Activated T-helper 17 cell treated with anti-CD3 and anti-CD28 coated beads, Interleukin-2, amount 50 U/mL, for 72 hours (primary cell): ENCODE measurements around the gene PREB. TPM values are rescaled to one million over a fixed set of nuclear protein-coding genes. Genes with fewer than 3 reads are reported as not detected.

ENCODE experiments used
- ATAC-seq: fragments of 150-1000 bp; cut with Tn5 transposase; replicated peaks from 2 replicates; pipeline ENCODE4 v1.10.0; 2021; ENCODE audit warnings: mild to moderate bottlenecking, moderate library complexity
- H3K27ac Mint-ChIP-seq: one replicate; pipeline ENCODE4 v1.8.0; 2022; ENCODE audit warnings: mixed read lengths
- H3K27me3 Mint-ChIP-seq: one replicate; pipeline ENCODE4 v1.8.0; 2022; ENCODE audit warnings: mixed read lengths
- H3K36me3 Mint-ChIP-seq: one replicate; pipeline ENCODE4 v1.8.0; 2022; ENCODE audit warnings: low read depth, mild to moderate bottlenecking, mixed read lengths
- H3K4me1 Mint-ChIP-seq: one replicate; pipeline ENCODE4 v1.8.0; 2022; ENCODE audit warnings: mixed read lengths
- H3K4me3 Mint-ChIP-seq: one replicate; pipeline ENCODE4 v1.8.0; 2022; ENCODE audit warnings: mild to moderate bottlenecking, mixed read lengths
- H3K9me3 Mint-ChIP-seq: one replicate; pipeline ENCODE4 v1.8.0; 2022; ENCODE audit warnings: mixed read lengths
- total RNA-seq, 2 donors: library from RNA; stranded (reverse); gene quantifications; one replicate each; pipeline ENCODE4 v1.2.3, GENCODE V29; 2022

The PREB gene
- total RNA-seq, 2 donors from 2014 or later: 38.0 to 67.1 TPM

DNA sequence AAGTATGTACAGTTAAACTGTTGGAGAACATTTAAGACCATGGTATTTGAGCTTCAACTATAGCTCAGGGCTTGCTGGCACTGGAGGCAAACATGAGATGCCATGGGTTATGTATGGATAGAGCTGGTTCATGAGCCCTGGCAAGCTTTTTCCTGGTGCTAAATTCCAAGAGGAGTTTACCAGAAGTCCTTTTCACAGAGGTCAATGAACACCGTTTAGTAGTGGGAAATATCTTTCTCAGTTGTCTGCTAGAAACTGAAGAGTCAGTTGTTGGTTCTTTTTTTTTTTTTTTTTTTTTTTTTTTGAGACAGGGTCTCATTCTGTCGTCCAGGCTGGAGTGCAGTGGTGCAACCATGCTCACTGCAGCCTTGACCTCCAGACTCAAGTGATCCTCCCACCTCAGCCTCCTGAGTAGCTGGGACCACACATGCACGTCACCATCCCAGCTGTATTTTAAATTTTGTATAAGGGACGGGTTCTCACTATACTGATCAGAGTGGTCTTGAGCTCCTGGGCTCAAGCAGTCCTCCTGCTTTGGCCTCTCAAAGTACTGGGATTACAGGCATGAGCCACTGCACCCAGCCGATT is 46.5 kb downstream of the PREB start:
- Mint-ChIP-seq H3K4me3 (peak overlapping the region; percentile 84), H3K9me3 (no peaks in the 10 kb centered on the region), H3K27me3 (no peaks in the 10 kb centered on the region), H3K27ac (no peak overlapping the region), H3K4me1 (no peaks in the 10 kb centered on the region), H3K36me3 (no peaks in the 10 kb centered on the region)
- no peak for ATAC-seq

DNA sequence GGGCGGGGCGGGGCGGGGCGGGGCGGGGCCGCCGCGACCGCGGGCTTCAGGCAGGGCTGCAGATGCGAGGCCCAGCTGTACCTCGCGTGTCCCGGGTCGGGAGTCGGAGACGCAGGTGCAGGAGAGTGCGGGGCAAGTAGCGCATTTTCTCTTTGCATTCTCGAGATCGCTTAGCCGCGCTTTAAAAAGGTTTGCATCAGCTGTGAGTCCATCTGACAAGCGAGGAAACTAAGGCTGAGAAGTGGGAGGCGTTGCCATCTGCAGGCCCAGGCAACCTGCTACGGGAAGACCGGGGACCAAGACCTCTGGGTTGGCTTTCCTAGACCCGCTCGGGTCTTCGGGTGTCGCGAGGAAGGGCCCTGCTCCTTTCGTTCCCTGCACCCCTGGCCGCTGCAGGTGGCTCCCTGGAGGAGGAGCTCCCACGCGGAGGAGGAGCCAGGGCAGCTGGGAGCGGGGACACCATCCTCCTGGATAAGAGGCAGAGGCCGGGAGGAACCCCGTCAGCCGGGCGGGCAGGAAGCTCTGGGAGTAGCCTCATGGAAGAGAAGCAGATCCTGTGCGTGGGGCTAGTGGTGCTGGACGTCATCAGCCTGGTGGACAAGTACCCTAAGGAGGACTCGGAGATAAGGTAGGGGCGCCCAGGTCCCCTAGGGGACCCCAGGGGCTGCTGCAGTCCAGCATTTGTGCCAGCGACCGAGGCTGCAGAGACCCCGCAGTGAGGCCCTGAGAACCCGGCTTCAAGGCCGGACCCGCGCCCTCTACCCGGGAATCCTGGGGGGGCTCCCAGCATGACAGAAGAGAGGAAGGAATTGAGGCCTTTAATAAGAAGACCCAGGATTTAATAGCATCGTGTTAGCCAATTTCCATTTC is 47.5 kb downstream of the PREB start, which contains the start of gene KHK:
KHK (plus strand) TSS at position 49 of the 870 bp plus-strand sequence; CDS start at position 537, 488 bp downstream.
- Mint-ChIP-seq H3K4me1 (no peaks in the 10 kb centered on the region), H3K36me3 (no peaks in the 10 kb centered on the region), H3K4me3 (peak within 1 kb of the TSS; percentile 84), H3K27ac (peak within 1 kb of the TSS; percentile 66), H3K27me3 (no peaks in the 10 kb centered on the region), H3K9me3 (no peaks in the 10 kb centered on the region)
- ATAC-seq: peak; percentile 14

DNA sequence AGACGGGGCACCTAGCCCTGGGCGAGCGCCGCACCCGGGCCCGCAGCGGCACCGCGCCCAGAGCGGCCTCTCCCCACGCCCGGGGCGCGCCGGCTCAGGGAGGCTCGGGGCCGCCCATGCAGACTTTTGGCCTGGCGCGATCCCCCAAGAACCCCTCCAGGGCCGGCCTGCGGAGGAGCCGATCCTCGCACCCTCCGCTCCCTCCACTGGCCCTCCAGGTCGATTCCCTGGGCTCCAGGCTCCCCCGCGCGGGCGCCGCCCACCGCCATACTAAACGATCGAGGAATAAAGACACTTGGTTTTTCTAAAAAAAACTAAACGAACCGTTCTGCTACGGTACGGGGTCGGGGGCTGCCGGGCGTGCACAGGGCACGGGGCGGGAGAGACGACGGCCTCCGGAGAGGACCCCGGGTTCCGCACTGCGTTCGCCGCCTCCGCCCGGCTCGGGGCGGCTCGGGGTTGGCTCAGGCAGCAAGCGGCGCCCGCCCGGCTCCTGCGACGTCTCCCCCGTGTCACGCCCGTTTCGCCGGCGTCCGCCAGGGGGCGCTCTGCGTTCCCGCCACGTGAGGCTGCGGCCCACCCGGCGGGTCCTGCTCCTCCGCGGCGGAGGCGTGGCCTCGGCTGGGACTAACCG is 48.2 kb downstream of the PREB start:
- H3K4me1 Mint-ChIP-seq: peaks cover 6% of the 10 kb centered on the region
- peak; percentile 93 for ATAC-seq
- peak overlapping the region; percentile 58 for H3K27ac Mint-ChIP-seq
- no peaks in the 10 kb centered on the region for H3K27me3 Mint-ChIP-seq
- peak overlapping the region; percentile 84 for H3K4me3 Mint-ChIP-seq
- no peaks in the 10 kb centered on the region for H3K36me3 Mint-ChIP-seq
- no peaks in the 10 kb centered on the region for H3K9me3 Mint-ChIP-seq

DNA sequence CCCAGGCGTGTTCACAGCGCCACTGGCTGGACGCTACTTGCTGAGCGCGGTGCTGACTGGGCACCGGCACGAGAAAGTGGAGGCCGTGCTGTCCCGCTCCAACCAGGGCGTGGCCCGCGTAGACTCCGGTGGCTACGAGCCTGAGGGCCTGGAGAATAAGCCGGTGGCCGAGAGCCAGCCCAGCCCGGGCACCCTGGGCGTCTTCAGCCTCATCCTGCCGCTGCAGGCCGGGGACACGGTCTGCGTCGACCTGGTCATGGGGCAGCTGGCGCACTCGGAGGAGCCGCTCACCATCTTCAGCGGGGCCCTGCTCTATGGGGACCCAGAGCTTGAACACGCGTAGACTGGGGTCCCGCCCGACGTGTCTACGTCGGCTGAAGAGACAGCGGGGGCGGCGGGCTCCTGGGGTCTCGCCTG is 48.8 kb downstream of the PREB start:
- Mint-ChIP-seq H3K27ac (peak overlapping the region; percentile 66), H3K4me3 (peak overlapping the region; percentile 84), H3K4me1 (peaks cover 11% of the 10 kb centered on the region), H3K27me3 (no peaks in the 10 kb centered on the region), H3K9me3 (no peaks in the 10 kb centered on the region), H3K36me3 (no peaks in the 10 kb centered on the region)
- ATAC-seq: peak; percentile 22

DNA sequence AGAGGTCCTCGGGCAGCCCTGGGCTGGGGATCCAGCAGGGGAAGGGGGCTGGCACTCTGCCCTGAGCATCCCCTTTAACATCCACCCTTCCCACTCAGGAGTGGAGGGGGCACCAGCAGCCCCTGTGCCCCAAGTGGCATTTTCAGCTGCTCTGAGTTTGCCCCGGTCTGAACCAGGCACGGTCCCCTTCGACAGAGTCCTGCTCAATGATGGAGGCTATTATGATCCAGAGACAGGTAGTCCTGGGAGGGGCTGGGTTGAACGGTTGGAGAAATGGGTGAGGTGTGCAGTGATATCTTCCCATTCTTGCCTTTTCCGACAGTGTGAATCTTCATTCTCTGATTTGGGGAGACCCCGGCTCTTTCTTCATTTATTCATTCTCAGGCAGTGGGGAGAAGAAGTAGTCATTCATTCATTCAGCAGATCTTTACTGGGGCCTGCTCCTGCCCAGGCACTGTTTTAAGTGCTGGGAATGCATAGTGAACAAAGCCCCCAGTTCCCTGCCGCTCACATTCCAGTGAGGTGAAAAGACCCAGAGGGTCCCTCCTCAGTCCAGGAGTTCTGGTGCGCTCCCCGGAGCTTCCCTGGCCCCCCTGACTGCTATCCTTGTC is 49.3 kb downstream of the PREB start:
- H3K36me3 Mint-ChIP-seq: no peaks in the 10 kb centered on the region

DNA sequence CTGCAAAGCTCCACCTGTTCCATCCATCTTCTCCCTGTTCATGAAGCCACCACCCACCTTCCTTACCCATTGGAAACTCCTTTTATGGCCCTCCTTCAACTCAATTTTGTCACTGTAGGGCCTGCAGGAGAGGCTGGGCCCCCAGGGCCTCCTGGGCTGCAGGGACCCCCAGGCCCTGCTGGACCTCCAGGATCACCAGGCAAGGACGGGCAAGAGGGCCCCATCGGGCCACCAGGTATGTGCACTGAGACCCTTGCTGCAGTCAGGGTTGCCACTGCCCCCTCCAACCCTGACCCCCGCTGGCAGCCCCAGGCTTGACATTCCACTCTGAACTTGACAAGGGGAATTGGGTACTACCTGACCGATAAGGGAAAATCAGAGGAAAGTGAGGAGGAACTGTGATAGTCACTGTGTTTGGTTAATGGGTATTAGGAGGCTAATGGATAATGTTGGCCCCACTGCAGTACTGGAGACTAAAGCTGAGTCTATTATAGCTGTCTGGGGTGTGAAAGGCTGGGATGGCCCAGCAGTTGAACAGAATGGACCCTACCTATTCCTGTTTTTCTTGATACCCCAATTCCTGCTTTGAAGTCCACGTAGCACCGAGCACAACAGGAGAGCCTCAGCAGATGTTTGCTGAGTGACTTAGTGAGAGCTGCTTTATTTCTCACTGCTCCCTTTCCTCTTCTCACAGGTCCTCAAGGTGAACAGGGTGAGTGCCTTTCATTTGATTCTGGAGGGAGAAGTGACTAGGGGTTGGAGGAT is 50.0 kb downstream of the PREB start:
- H3K27ac Mint-ChIP-seq: no peak overlapping the region
- H3K27me3 Mint-ChIP-seq: no peaks in the 10 kb centered on the region
- no peak for ATAC-seq
- H3K36me3 Mint-ChIP-seq: no peaks in the 10 kb centered on the region
- peak overlapping the region; percentile 84 for H3K4me3 Mint-ChIP-seq
- no peaks in the 10 kb centered on the region for H3K9me3 Mint-ChIP-seq
- peaks cover 11% of the 10 kb centered on the region for H3K4me1 Mint-ChIP-seq

More for the DNA sequence above, 49.3 kb downstream of the PREB start:
- H3K27ac Mint-ChIP-seq: peak overlapping the region; percentile 66
- no peaks in the 10 kb centered on the region for H3K9me3 Mint-ChIP-seq
- H3K4me1 Mint-ChIP-seq: peaks cover 11% of the 10 kb centered on the region
- H3K4me3 Mint-ChIP-seq: peak overlapping the region; percentile 84
- no peak for ATAC-seq
- H3K27me3 Mint-ChIP-seq: no peaks in the 10 kb centered on the region

DNA sequence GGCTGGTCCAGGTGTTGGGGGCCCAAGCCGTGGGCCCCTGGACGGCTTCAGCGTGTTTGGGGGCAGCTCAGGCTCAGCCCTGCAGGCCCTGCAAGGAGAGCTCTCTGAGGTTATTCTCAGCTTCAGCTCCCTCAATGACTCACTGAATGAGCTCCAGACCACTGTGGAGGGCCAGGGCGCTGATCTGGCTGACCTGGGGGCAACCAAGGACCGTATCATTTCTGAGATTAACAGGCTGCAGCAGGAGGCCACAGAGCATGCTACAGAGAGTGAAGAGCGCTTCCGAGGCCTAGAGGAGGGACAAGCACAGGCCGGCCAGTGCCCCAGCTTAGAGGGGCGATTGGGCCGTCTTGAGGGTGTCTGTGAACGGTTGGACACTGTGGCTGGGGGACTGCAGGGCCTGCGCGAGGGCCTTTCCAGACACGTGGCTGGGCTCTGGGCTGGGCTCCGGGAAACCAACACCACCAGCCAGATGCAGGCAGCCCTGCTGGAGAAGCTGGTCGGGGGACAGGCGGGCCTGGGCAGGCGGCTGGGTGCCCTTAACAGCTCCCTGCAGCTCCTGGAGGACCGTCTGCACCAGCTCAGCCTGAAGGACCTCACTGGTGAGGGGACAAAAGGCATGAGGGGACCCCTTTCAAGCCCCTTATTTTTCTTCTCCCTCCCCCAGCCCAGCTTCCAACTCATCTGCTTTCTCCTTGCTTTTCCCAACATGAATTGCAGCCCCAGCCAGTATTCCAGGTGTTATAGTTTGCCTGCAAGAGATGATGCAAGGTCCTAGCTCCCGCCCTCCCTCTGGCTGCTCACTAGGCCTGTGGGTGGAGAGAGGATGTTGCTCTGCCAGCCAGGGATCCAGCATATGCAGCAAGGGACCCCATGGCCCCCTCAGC is 50.8 kb downstream of the PREB start:
- Mint-ChIP-seq H3K4me1 (peaks cover 11% of the 10 kb centered on the region), H3K36me3 (no peaks in the 10 kb centered on the region), H3K27ac (no peak overlapping the region), H3K9me3 (no peaks in the 10 kb centered on the region), H3K4me3 (no peak overlapping the region), H3K27me3 (no peaks in the 10 kb centered on the region)
- no peak for ATAC-seq

DNA sequence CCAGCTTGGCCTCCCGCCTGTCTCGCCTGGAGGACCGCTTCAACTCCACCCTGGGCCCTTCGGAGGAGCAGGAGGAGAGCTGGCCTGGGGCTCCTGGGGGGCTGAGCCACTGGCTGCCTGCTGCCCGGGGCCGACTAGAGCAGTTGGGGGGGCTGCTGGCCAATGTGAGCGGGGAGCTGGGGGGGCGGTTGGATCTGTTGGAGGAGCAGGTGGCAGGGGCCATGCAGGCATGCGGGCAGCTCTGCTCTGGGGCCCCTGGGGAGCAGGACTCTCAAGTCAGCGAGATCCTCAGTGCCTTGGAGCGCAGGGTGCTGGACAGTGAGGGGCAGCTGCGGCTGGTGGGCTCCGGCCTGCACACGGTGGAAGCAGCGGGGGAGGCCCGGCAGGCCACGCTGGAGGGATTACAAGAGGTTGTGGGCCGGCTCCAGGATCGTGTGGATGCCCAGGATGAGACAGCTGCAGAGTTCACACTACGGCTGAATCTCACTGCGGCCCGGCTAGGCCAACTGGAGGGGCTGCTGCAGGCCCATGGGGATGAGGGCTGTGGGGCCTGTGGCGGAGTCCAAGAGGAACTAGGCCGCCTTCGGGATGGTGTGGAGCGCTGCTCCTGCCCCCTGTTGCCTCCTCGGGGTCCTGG is 51.5 kb downstream of the PREB start:
- no peak for ATAC-seq
- no peak overlapping the region for H3K4me3 Mint-ChIP-seq
- peaks cover 11% of the 10 kb centered on the region for H3K4me1 Mint-ChIP-seq
- H3K27ac Mint-ChIP-seq: no peak overlapping the region
- H3K27me3 Mint-ChIP-seq: no peaks in the 10 kb centered on the region
- no peaks in the 10 kb centered on the region for H3K36me3 Mint-ChIP-seq
- H3K9me3 Mint-ChIP-seq: no peaks in the 10 kb centered on the region

DNA sequence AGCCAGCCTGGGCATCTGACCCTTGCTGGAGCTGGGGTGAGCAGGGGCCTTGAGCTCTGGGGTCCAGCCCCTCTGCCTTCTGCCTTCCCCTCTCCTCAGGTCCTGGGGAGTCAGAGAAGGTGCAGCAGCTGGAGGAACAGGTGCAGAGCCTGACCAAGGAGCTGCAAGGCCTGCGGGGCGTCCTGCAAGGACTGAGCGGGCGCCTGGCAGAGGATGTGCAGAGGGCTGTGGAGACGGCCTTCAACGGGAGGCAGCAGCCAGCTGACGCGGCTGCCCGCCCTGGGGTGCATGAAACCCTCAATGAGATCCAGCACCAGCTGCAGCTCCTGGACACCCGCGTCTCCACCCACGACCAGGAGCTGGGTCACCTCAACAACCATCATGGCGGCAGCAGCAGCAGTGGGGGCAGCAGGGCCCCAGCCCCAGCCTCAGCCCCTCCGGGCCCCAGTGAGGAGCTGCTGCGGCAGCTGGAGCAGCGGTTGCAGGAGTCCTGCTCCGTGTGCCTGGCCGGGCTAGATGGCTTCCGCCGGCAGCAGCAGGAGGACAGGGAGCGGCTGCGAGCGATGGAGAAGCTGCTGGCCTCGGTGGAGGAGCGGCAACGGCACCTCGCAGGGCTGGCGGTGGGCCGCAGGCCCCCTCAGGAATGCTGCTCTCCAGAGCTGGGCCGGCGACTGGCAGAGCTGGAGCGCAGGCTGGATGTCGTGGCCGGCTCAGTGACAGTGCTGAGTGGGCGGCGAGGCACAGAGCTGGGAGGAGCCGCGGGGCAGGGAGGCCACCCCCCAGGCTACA is 52.3 kb downstream of the PREB start:
- H3K36me3 Mint-ChIP-seq: no peaks in the 10 kb centered on the region
- peaks cover 11% of the 10 kb centered on the region for H3K4me1 Mint-ChIP-seq
- no peaks in the 10 kb centered on the region for H3K9me3 Mint-ChIP-seq
- H3K27ac Mint-ChIP-seq: peak overlapping the region; percentile 89
- peak overlapping the region; percentile 73 for H3K4me3 Mint-ChIP-seq
- H3K27me3 Mint-ChIP-seq: no peaks in the 10 kb centered on the region
- no peak for ATAC-seq

Other genes starting within 250 kb of the PREB start
- 1 to 10 TPM; 3.4 to 4.2 TPM for gene MAPRE3, start 164.0 kb downstream of the PREB start, total RNA-seq
- gene TMEM214, start 101.7 kb downstream of the PREB start, total RNA-seq: 10 to 100 TPM; 73.3 to 81.5 TPM
- gene AGBL5, start 83.0 kb downstream of the PREB start, total RNA-seq: 10 to 100 TPM; 13.1 to 14.3 TPM
- 100 to 1,000 TPM; 286 to 313 TPM for gene OST4, start 63.0 kb downstream of the PREB start, total RNA-seq
- under 1 TPM; 0.42 to 0.93 TPM for gene EMILIN1, start 56.0 kb downstream of the PREB start, total RNA-seq
- 10 to 100 TPM in 1 of 2 donors, 1 to 10 TPM in 1; 5.9 to 10.5 TPM for gene KHK, start 47.9 kb downstream of the PREB start, total RNA-seq
- gene CGREF1, start 15.5 kb downstream of the PREB start, total RNA-seq: 1 to 10 TPM; 3.7 to 4.6 TPM
- under 1 TPM; 0.17 to 0.40 TPM for gene ABHD1, start 10.8 kb downstream of the PREB start, total RNA-seq
- gene PRR30, start 4.8 kb upstream of the PREB start, total RNA-seq: not detected
- gene TCF23, start 14.4 kb upstream of the PREB start, total RNA-seq: not detected
- gene ATRAID, start 77.4 kb upstream of the PREB start, total RNA-seq: 10 to 100 TPM; 45.9 to 59.2 TPM
- gene SLC5A6, start 77.6 kb upstream of the PREB start, total RNA-seq: 10 to 100 TPM; 33.8 to 72.0 TPM
- gene CAD, start 82.7 kb upstream of the PREB start, total RNA-seq: 100 to 1,000 TPM in 1 of 2 donors, 10 to 100 TPM in 1; 54.0 to 106 TPM
- under 1 TPM in 1 of 2 donors, not detected in 1; 0.50 TPM for gene SLC30A3, start 128.4 kb upstream of the PREB start, total RNA-seq
- not detected for gene DNAJC5G, start 140.8 kb upstream of the PREB start, total RNA-seq
- gene TRIM54, start 147.8 kb upstream of the PREB start, total RNA-seq: under 1 TPM in 1 of 2 donors, not detected in 1; 0.13 TPM
- 1 to 10 TPM; 1.7 to 2.4 TPM for gene UCN, start 173.8 kb upstream of the PREB start, total RNA-seq
- gene MPV17, start 188.5 kb upstream of the PREB start, total RNA-seq: 10 to 100 TPM; 77.2 to 89.2 TPM
- 10 to 100 TPM; 67.2 to 85.8 TPM for gene GTF3C2, start 222.1 kb upstream of the PREB start, total RNA-seq
- 10 to 100 TPM; 34.7 to 42.9 TPM for gene EIF2B4, start 235.7 kb upstream of the PREB start, total RNA-seq
- 10 to 100 TPM; 59.0 to 90.4 TPM for gene SNX17, start 236.0 kb upstream of the PREB start, total RNA-seq
- gene ZNF513, start 246.1 kb upstream of the PREB start, total RNA-seq: 10 to 100 TPM; 10.8 to 16.2 TPM